ENCODE results near the gene PNRC1.

The PNRC1 gene

DNA sequence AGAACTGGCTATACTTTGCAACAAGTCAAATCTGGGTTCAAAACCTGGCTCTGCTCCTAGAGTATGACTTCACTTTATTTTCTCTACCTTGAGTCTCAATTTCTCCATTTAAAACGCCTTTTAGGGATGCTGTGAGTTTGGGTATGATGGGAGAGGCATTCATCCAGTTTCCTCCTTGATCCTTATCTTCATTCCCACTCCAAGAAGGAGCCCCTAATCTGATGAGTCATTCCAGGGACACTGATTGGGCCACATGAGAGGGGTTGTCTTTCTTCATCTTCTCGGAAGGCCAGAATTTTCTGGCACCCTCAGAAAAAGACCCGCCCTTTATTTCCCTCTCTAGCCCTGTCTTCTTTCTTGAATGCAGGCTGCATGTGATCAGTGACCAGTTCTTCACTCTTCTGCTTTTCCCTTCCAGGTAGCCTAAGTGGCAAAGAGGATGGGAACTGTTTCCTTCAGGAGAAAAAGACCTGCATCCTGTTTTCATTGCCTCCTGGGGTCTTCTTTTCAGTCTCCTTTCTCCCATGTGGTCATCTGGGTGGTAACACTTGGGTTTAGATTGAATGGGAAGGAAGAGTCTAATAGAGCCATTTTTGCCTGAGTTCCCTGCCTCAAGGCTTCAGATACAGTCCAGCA is 32.1 kb upstream of the PNRC1 start:
- TF ChIP-seq, protein P1, sequence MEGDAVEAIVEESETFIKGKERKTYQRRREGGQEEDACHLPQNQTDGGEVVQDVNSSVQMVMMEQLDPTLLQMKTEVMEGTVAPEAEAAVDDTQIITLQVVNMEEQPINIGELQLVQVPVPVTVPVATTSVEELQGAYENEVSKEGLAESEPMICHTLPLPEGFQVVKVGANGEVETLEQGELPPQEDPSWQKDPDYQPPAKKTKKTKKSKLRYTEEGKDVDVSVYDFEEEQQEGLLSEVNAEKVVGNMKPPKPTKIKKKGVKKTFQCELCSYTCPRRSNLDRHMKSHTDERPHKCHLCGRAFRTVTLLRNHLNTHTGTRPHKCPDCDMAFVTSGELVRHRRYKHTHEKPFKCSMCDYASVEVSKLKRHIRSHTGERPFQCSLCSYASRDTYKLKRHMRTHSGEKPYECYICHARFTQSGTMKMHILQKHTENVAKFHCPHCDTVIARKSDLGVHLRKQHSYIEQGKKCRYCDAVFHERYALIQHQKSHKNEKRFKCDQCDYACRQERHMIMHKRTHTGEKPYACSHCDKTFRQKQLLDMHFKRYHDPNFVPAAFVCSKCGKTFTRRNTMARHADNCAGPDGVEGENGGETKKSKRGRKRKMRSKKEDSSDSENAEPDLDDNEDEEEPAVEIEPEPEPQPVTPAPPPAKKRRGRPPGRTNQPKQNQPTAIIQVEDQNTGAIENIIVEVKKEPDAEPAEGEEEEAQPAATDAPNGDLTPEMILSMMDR (IDR thresholded peaks at IDR 0.05; ENCODE audit: low read depth, low read length, missing control alignments) = no peak
- DNase-seq (ENCODE audit: low read depth) = no peak
- no peak overlapping the region for H3K4me3 ChIP-seq (ENCODE audit: low read depth, low read length)

DNA sequence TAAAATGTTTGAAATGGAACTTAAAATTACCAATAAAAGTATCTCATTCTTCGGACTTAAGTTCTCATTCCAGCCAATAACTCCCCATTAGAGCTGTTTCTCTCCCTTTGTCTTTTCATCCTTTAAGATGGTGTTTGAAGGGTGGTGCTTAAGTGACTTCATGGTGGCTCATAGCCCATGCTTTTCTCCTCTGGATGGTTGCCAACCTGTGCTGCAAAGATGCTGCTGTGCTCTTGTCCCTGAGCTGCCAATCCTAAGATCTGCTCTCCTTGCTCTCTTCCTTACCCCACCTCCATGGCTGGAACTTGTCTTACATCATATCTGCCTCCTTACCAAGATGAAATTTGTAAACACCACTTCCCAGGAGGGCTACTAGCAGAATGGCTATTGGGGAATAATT is 31.6 kb upstream of the PNRC1 start:
- H3K4me3 ChIP-seq (ENCODE audit: low read depth, low read length) = no peak overlapping the region
- TF ChIP-seq, protein P1 (IDR thresholded peaks at IDR 0.05; ENCODE audit: low read depth, low read length, missing control alignments) = no peak
- no peak for DNase-seq (ENCODE audit: low read depth)

DNA sequence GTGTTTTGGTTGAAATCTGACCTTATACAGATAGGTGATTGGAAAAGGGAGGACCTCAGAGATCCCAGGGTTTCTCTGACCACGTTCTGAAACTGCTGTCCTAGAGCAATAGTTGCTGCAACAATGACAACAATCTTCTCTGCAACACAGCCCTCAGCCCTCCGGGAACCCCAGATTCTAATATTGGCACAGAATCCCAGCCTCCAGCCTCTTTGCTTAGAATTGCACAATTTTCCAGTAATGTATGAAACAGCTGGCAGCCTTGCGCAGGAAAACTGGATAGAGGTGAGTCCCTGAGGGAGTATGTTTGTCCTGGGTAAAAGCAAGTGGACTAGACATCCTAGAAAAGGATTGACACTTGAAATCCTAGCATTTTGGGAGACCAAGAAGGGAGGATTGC is 30.4 kb upstream of the PNRC1 start:
- TF ChIP-seq, protein P1 (IDR thresholded peaks at IDR 0.05; ENCODE audit: low read depth, low read length, missing control alignments) = no peak
- DNase-seq (ENCODE audit: low read depth) = no peak
- H3K4me3 ChIP-seq (ENCODE audit: low read depth, low read length) = no peak overlapping the region

DNA sequence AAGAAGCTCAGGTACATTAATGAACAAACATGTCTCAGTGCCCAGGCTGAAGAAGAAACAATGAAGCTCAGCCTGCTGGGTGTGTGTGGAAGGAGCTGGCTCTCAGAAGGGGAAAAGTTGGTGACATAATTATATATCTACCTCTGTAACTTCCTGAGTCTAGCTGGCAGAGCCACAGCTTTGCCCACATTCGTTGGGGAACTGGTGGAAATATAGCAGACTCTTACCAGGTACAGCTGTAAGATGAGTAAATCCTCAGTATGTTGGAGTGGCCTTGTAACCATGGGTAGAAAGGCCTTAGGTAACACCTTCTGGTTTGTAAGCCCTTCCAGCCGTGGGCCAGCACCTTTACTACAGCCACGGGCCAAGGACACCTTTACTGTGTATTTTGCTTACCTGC is 29.9 kb upstream of the PNRC1 start:
- no peak overlapping the region for H3K4me3 ChIP-seq (ENCODE audit: low read depth, low read length)
- TF ChIP-seq, protein P1 (IDR thresholded peaks at IDR 0.05; ENCODE audit: low read depth, low read length, missing control alignments) = no peak
- no peak for DNase-seq (ENCODE audit: low read depth)

DNA sequence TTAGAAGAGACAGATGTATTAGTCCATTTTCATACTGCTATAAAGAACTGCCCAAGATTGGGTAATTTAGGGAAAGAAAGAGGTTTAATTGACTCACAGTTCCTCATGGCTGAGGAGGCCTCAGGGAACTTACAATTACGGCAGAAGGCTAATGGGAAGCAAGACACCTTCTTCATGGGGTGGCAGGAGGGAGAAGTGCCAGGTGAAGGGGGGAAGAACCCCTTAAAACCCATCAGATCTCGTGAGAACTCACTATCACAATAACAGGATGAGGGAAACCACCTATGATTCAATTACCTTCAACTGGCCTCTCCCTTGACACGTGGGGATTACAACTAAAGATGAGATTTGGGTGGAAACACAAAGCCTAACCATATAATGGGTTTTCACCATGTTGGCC is 28.9 kb upstream of the PNRC1 start:
- H3K4me3 ChIP-seq (ENCODE audit: low read depth, low read length) = no peak overlapping the region
- TF ChIP-seq, protein P1 (IDR thresholded peaks at IDR 0.05; ENCODE audit: low read depth, low read length, missing control alignments) = no peak
- no peak for DNase-seq (ENCODE audit: low read depth)

DNA sequence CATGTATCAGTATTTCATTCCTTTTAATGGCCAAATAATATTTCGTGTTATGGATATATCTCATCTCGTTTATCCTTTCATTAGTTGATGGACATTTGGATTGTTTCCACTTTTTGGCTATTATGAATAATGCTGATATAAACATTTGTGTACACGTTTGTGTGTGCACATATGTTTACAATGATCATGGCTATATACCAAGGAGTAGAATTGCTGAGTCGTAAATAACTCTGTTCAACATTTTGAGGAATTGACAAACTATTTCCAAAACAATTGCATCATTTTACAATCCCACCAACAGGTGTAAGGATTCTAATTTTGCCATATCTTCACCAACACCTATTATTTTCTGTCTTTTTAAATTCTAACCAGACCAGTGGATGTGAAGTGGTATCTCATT is 26.3 kb upstream of the PNRC1 start:
- no peak overlapping the region for H3K4me3 ChIP-seq (ENCODE audit: low read depth, low read length)
- no peak for DNase-seq (ENCODE audit: low read depth)
- TF ChIP-seq, protein P1 (IDR thresholded peaks at IDR 0.05; ENCODE audit: low read depth, low read length, missing control alignments) = no peak

DNA sequence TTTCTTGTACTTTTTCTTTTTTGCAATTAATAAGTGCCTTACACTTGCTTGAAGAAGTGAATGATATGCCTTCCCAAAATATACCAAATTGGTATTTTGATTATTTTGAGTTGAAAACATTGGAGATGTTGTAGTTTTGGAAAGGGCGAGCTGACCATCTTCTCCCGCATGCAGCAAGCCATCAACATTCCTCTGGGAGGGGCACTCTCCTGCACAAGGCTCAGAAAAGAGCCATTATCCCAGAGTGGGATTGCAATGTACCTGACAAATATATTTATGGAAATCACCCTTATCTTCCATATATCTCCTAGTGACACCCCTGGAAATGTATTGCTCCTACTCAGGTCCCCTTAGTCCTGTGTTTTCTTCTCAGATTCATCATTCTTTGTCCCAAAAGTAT is 22.8 kb upstream of the PNRC1 start:
- TF ChIP-seq, protein P1 (IDR thresholded peaks at IDR 0.05; ENCODE audit: low read depth, low read length, missing control alignments) = no peak
- no peak overlapping the region for H3K4me3 ChIP-seq (ENCODE audit: low read depth, low read length)
- no peak for DNase-seq (ENCODE audit: low read depth)
